Neutrophil (primary cell): Measurements from ENCODE around the gene PPP6R2.
"Not testable (repeated sequence)": the region's sequence is repeated elsewhere in the genome, so short reads cannot be mapped to it uniquely, and the experiment has no call there.

Experiments
- H3K27ac ChIP-seq: fragments of 200-600 bp; sonication (generic); 2 replicates; pipeline ENCODE4 v1.5.1; 2016; ENCODE audit warnings: mild to moderate bottlenecking, moderate library complexity
- H3K27me3 ChIP-seq: fragments of 200-600 bp; sonication (generic); 2 replicates; pipeline ENCODE4 v1.6.0; 2016; ENCODE audit warnings: mild to moderate bottlenecking
- H3K36me3 ChIP-seq: fragments of 200-600 bp; sonication (generic); 2 replicates; pipeline ENCODE4 v1.5.1; 2017
- H3K4me1 ChIP-seq, 2 experiments: fragments of 200-600 bp in 1 of 2; sonication (generic) in 1 of 2; 1 replicate in 1 of 2; 2 replicates in 1 of 2; pipeline versions ENCODE4 v1.5.1 to v1.6.1; 2013 to 2016; ENCODE audit warnings: low read depth in 1 of 2, low read length in 1 of 2, mild to moderate bottlenecking in 1 of 2, moderate library complexity in 1 of 2; ENCODE audit not compliant: control insufficient read depth in 1 of 2, insufficient read depth in 1 of 2
- H3K4me3 ChIP-seq, 2 experiments: fragments of 200-600 bp in 1 of 2; sonication (generic) in 1 of 2; 1 replicate in 1 of 2; 2 replicates in 1 of 2; pipeline ENCODE4 v1.5.1; 2013 to 2016; ENCODE audit warnings: low read depth in 1 of 2, low read length in 1 of 2, mild to moderate bottlenecking in 1 of 2, moderate library complexity in 1 of 2
- H3K9me3 ChIP-seq: fragments of 200-600 bp; sonication (generic); 2 replicates; pipeline ENCODE4 v1.5.1; 2016
- CTCF ChIP-seq: fragments of 200-600 bp; sonication (generic); IDR thresholded peaks from 2 replicates; pipeline ENCODE4 v1.5.1; 2016; ENCODE audit warnings: antibody characterized with exemption

The PPP6R2 gene

GRCh38 chr22:50406416-50407170 is 63.5 kb downstream of the PPP6R2 start:
- Histone ChIP-seq H3K36me3 (peaks cover 48% of the 10 kb centered on the region), H3K4me3 (no peak overlapping the region), H3K4me1 (peaks cover 10 to 11% of the 10 kb centered on the region in 2 experiments), H3K27me3 (no peaks in the 10 kb centered on the region), H3K9me3 (no peaks in the 10 kb centered on the region), H3K27ac (no peak overlapping the region)
- TF ChIP-seq CTCF, result no peak

DNA sequence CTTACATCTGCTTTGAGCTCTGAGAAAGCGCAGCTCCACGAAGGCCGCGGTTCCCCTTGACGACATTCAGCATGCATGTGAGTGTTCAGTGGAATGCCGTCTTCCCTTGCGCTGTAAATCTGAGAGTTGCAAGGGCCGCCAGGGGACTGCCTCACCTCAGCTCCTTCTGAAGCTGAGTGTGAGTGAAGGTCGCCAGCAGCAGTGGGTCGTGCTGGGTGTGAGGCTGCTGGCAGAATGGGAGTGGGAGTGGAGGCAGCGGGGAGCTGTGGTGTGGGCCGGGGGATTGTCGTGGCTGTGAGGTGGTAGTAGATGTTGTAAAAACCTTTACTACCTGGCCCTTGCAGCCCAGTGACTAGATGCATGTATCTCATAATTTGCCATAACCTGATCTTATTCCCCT is 65.2 kb downstream of the PPP6R2 start:
- Histone ChIP-seq H3K4me3 (no peak overlapping the region), H3K27ac (no peak overlapping the region), H3K4me1 (peaks cover 6% of the 10 kb centered on the region in 2 experiments), H3K9me3 (no peaks in the 10 kb centered on the region), H3K36me3 (peaks cover 56% of the 10 kb centered on the region), H3K27me3 (no peaks in the 10 kb centered on the region)
- TF ChIP-seq CTCF, result no peak

- not testable (repeated sequence) for H3K4me1 ChIP-seq, H3K27me3 ChIP-seq, H3K4me3 ChIP-seq, H3K27ac ChIP-seq, H3K9me3 ChIP-seq
- peaks cover 62% of the 10 kb centered on the region for H3K36me3 ChIP-seq
Measured at GRCh38 chr22:50408954-50409353, 65.8 kb downstream of the PPP6R2 start.

DNA sequence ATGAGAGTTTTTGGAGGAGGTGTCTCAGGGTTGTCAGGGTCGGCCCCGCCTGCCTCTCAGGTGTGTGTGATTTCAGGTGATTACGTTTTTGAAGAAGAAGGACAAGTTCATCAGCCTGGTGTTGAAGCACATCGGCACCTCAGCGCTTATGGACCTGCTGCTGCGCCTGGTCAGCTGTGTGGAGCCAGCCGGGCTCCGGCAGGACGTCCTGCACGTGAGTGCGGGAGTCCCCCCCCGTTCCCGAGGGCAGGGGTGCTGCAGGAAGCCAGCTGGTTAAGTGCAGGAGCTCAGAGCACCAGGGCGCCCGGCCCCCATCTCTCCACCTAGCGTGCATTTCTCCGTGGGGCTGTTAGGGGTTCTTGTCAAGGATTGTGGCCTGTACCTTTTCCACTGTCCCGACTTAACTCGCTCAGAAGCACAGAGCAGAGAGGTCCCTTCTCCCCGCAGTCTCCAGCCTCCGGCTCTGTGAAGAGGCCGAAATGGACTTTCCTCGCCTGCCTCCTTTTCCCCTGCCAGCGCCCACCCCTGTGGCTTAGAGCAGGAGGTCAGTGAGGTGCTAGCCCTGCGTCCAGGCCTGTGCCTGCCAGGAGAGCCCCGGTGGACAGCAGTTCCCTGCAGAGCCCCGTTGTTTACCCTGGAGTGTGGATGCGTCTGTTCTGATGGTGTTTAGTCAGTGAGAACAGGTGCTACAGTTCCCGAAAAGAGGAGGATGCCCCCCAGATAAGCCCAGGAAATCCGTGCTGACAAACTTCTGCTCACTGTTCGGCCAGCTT is 71.5 kb downstream of the PPP6R2 start:
- no peak for TF ChIP-seq CTCF
- Histone ChIP-seq H3K36me3 (peaks cover 85% of the 10 kb centered on the region), H3K27me3 (no peaks in the 10 kb centered on the region), H3K4me3 (no peak overlapping the region), H3K9me3 (no peaks in the 10 kb centered on the region), H3K27ac (no peak overlapping the region), H3K4me1 (no peaks in the 10 kb centered on the region)

- TF ChIP-seq CTCF, result no peak
- H3K4me1 ChIP-seq, result no peaks in the 10 kb centered on the region
- H3K27ac ChIP-seq, result no peak overlapping the region
- no peak overlapping the region for H3K4me3 ChIP-seq
- no peaks in the 10 kb centered on the region for H3K27me3 ChIP-seq
- H3K36me3 ChIP-seq, result peaks cover 89% of the 10 kb centered on the region
- H3K9me3 ChIP-seq, result no peaks in the 10 kb centered on the region
Measured at GRCh38 chr22:50415426-50415825, 72.3 kb downstream of the PPP6R2 start.

- Histone ChIP-seq H3K27me3 (no peaks in the 10 kb centered on the region), H3K4me1 (no peaks in the 10 kb centered on the region), H3K9me3 (no peaks in the 10 kb centered on the region), H3K27ac (no peak overlapping the region), H3K4me3 (no peak overlapping the region), H3K36me3 (peaks cover 92% of the 10 kb centered on the region)
- TF ChIP-seq CTCF, result no peak
Measured at GRCh38 chr22:50416996-50417395, 73.9 kb downstream of the PPP6R2 start.
